ENCODE results near the gene MYCBPAP.

Gene MYCBPAP

DNA sequence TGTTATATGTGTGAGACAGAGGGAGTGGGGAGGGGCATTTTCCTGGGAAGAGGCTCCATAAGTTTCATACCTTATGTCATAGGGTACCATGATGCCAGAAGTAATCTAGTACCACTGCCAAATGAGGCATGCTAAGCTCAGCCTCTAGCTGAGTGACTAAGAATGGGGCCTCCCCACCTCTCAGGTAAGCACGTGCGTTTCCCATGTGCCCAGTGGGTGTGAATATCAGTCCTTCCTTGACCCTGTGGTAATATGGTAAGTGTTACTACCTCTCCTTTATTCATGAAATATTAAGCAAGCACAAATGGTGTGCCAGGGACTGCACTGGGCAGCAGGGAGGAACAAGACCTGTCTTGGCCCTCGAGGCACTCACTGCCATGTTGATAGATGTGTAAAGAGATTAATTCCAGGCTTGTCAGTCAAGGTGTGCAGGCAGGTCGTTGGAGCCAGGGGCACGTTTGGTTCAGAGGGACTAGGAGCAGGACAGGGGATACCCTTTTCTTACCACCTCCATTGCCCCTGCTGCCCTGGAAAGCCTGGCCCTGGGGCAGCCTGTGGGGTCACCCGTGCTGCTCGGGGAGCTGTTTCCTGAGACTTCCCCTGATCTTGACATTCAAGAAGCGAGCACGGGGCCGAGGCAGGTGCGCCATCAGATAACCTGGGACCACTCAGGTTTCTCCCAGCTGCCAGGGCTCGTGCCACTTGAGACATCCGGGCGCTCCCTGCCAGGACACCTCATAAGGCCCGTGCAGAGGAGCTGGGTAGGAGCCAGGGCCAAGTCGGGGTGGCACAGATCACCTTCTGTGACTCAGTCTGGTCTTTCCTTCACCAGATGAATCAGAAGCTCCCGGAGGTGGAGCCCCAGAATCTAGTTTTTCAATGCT, 20.8 kb upstream of the MYCBPAP start:
- DNase-seq (ENCODE audit: low spot score), result no peak

DNA sequence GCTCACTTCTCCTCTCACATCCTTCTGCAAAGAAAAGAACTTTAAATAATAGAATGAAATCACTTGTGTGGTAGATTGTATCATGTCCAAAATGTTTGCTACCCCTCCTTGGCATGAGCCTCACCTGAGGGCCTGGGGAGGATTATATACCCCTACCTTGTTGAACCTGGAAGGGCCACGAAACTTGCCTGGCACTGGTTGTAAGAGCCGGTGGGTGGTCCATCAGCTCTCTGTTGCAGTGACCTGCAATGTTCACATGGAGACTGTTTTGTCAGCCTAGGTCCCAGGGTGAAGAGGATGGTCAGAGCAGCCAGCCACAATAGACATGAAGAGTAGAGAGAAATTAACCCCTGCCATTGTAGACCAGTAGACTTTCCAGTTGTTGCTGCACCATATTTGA, 19.4 kb upstream of the MYCBPAP start:
- DNase-seq (ENCODE audit: low spot score), result no peak

- no peak for DNase-seq (ENCODE audit: low spot score)
Measured at GRCh38 chr17:50491505-50491904, 16.7 kb upstream of the MYCBPAP start.

- no peak for DNase-seq (ENCODE audit: low spot score)
Measured at GRCh38 chr17:50492214-50492613, 16.0 kb upstream of the MYCBPAP start.

DNA sequence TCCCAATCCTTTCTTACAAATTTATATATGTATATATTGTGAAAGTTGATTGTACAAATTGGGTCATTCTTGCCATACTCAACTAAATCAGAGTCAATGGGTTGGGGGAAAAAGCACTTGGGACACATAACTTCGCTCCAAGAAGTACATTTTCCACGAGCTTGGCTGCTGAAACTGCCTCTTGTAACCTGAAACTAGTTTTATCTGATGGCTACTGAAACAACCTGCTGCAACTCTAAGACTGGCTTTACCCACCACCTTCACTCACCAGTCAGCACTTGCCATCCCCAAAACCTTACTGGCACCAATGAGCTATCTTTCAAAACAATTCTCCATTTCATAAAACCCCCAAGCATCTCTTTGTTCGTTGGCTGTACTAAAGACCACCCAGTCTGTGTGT, 14.5 kb upstream of the MYCBPAP start:
- DNase-seq (ENCODE audit: low spot score), result no peak

DNA sequence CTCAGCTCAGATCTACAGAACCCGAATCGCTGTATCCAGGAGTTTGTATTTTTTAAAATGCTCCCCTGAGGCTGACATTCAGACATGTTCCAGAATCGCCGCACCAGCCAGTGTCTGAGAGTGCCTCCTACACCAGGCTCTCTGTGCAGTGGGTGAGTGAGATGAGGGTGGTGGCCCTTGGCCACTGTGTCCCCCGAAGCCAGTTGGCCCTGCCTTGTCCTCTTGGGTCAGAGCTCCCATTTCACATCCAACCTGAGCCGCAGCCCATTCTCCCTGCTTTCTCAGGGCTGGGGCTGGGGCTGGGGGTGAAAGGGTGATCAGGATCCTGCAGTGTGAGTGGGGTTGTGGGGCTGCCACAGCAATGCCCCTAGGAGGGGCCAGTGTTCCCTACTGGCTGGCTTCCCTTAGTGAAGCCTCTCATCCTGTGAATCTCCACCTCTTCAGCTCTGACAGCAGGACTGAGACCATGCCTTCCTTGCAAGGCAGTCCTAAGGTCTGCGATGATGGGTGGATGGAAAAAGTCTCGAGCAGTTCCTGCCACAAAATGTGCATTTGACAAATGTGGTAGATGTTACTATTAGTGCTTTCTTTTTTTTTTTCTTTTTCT, 12.9 kb upstream of the MYCBPAP start:
- DNase-seq (ENCODE audit: low spot score), result no peak

DNA sequence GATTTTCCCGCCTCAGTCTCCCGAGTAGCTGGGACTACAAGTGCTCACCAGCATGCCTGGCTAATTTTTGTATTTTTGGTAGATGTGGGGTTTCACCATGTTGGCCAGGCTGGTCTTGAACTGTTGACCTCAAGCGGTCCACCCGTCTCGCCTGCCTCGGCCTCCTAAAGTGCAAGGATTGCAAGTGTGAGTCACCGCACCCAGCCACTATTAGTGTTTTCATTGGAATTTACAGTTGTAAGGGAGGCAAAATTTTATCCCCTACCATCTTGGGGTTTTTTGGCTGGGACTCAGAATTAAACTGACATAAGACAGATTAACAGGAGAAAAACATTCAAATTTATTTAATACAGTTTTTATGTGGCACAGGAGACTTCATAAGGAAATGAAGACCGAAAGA, 12.3 kb upstream of the MYCBPAP start:
- no peak for DNase-seq (ENCODE audit: low spot score)

DNA sequence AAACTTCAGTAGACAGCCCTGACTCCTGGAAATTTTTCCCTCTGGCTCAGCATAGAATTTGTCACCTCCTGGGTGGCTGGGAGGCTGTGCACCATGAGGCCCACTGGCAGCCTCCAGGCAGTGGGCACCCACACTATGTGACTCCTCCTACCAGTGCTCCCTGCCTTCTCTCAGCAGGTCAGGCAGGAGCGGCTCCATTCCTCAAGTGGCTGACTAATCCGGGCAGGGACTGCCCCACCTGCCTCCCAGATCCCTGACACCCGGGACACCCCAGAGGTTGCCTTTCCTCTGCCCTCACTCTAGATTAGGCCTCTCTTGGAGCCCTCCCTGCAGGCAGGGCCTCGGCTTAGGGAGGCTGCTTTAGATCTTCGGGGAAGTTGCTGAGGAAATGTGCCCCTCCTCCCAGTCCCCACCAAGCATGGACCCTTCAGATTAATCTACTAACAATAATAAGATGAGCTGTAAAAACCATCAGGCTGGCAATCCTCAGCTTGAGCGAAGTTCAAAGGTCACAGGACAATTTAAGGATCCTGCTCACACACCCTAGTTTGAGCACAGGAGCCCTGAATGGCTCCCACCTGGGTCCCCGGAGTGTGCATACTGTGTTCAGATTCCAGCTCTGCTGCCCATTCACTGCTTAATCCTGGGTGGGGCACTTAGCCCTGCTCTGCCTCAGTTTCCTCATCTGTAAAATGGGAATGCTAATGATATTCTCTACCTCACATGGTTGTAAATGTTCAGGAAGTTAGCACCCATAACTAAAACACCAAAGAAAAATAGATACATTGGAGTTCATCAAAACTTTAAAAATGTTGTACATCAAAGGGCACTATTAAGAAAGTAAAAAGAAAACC, 10.0 kb upstream of the MYCBPAP start:
- no peak for DNase-seq (ENCODE audit: low spot score)

- DNase-seq (ENCODE audit: low spot score), result no peak
Measured at GRCh38 chr17:50499270-50499669, 9.0 kb upstream of the MYCBPAP start.

GRCh38 chr17:50499721-50500120, 8.5 kb upstream of the MYCBPAP start:
- DNase-seq (ENCODE audit: low spot score), result no peak

GRCh38 chr17:50501054-50501453, 7.2 kb upstream of the MYCBPAP start:
- no peak for DNase-seq (ENCODE audit: low spot score)

- no peak for DNase-seq (ENCODE audit: low spot score)
Measured at GRCh38 chr17:50502301-50502990, 5.8 kb upstream of the MYCBPAP start.

GRCh38 chr17:50505591-50506130, 2.6 kb upstream of the MYCBPAP start:
- DNase-seq (ENCODE audit: low spot score), result no peak

- DNase-seq (ENCODE audit: low spot score), result no peak
Measured at GRCh38 chr17:50506298-50506697, 1.9 kb upstream of the MYCBPAP start.

- DNase-seq (ENCODE audit: low spot score), result no peak
Measured at GRCh38 chr17:50508573-50509460, 578 bp downstream of the MYCBPAP start.

DNA sequence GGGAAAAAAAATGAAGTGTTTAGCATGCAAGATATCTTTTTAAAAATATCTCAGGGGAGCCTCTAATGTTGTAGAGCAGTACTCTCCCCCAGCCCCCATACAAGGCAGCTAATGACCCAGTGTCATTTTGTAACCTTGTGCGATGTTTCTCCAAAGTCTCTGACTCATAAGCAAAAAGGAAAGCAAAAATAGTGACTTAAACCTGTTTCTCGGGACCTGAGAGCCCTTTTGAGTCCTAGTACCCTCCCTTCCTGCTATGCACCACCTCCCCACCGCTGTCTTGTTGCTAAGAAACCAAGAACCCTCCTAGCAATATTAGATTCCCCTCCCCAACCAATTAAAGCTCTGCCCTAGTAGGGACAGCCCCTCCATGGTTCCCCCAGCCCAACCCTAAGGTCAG, 2.8 kb downstream of the MYCBPAP start:
- DNase-seq (ENCODE audit: low spot score), result no peak

GRCh38 chr17:50513495-50513894, 5.3 kb downstream of the MYCBPAP start:
- no peak for DNase-seq (ENCODE audit: low spot score)

DNA sequence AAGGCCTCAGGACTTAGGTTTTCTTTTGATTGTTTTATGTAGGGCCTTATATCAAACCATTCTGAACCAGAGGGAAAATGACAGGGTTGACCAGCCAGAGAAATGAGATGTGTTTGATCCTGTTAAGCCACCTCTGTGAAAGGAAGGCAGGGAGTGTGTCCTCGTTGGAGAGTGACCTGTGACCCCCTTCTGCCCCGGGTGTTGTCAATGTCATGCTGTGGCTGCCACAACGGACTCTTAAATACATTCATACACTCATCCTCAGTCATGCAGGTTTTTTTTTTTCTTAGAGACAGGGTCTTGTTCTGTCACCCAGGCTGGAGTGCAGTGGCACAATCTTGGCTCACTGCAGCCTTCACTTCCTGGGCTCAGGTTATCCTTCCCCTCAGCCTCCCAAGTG, 6.1 kb downstream of the MYCBPAP start:
- no peak for DNase-seq (ENCODE audit: low spot score)

DNA sequence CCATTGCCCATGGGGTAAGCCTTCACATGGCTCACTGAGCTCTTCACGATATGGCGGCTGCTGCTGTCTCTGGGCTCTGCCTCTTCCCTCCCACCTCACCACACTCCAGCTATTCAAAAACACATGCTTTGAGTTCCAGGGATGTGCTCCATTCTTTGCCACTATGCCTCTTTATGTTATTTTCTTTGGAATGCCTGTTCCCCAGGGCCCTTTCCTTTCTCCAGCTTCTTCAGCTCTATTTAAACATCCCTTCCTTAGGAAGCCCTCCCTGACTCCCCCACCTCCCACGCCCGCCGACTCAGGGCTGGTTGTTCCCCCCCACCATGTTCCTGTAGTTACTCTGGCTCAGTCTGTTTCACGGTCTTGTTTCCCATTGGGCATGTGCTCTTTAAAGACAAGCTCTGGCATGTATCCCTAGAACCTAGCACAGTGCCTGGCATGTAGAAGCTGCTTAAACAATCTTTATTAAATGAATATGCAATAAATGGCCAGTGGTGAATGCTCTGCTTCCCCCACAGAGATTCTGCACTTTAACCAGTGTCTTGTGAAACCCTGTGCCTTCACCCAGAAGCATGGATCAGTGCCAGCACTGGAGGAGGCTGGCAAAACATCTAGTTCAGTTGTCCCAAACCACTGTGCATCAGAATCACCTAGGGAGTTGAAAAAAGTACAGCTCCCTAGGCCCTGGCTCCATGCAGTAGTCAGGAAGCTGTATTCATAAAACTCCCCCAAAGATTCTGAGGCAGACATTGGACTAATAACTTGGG, 6.9 kb downstream of the MYCBPAP start:
- no peak for DNase-seq (ENCODE audit: low spot score)

DNA sequence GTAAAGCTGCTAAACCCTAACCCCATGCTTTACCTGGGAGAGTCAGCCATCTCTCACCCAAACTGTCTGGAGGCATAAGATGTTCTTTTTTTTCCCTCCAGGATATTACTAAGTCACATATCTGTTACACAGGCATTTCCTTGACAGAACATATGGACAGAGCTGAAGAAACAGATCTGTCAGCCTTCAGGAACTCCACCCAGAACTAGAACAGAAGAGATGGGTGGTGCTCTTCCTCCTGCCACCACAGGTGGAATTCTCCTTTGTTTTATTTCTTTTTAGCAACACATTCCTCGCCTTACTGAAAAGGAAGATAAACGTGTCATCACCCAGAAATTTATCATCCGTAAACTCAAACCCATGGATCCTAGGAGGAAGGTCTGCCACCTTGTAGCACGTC, 8.8 kb downstream of the MYCBPAP start:
- DNase-seq (ENCODE audit: low spot score), result no peak

All from SW480 (cell line).